DOHH2 (cell line): ENCODE measurements around the gene STIP1.

ENCODE experiments used
- H3F3A ChIP-seq: fragments of 200-600 bp; sonication (generic), shearing (Covaris generic); 2 replicates; pipeline ENCODE4 v1.6.0; 2016; ENCODE audit warnings: antibody characterized with exemption, mild to moderate bottlenecking; ENCODE audit not compliant: control insufficient read depth, insufficient read depth
- H3K27ac ChIP-seq: fragments of 200-600 bp; sonication (generic); 2 replicates; pipeline ENCODE4 v1.5.1; 2014; ENCODE audit warnings: low read depth, mild to moderate bottlenecking, low read length, moderate library complexity
- H3K27me3 ChIP-seq: fragments of 200-600 bp; sonication (generic); 2 replicates; pipeline ENCODE4 v1.6.1; 2014; ENCODE audit warnings: mild to moderate bottlenecking, low read length, mixed read lengths; ENCODE audit not compliant: control insufficient read depth
- H3K36me3 ChIP-seq: fragments of 200-600 bp; sonication (generic); 2 replicates; pipeline ENCODE4 v1.6.1; 2014; ENCODE audit warnings: mild to moderate bottlenecking, low read length, moderate library complexity, mixed read lengths; ENCODE audit not compliant: control insufficient read depth
- H3K4me1 ChIP-seq: fragments of 200-600 bp; sonication (generic); 2 replicates; pipeline ENCODE4 v1.6.1; 2014; ENCODE audit warnings: mild to moderate bottlenecking, low read length, mixed read lengths; ENCODE audit not compliant: control insufficient read depth
- H3K4me2 ChIP-seq: fragments of 200-600 bp; sonication (generic); 2 replicates; pipeline ENCODE4 v1.6.0; 2014; ENCODE audit warnings: mild to moderate bottlenecking, low read length, moderate library complexity
- H3K4me3 ChIP-seq: fragments of 200-600 bp; sonication (generic); 2 replicates; pipeline ENCODE4 v1.5.1; 2014; ENCODE audit warnings: mild to moderate bottlenecking, low read length, mixed read lengths
- H3K79me2 ChIP-seq: fragments of 200-600 bp; sonication (generic); 2 replicates; pipeline ENCODE4 v1.6.1; 2014; ENCODE audit warnings: mild to moderate bottlenecking, low read length, mixed read lengths; ENCODE audit not compliant: control insufficient read depth
- H3K9me2 ChIP-seq: fragments of 200-600 bp; sonication (generic); replicated peaks from 2 replicates; pipeline ENCODE4 v1.6.1; 2014; ENCODE audit warnings: mild to moderate bottlenecking, low read length, mixed read lengths; ENCODE audit not compliant: control insufficient read depth
- H3K9me3 ChIP-seq: fragments of 200-600 bp; sonication (generic); 2 replicates; pipeline ENCODE4 v1.6.1; 2014; ENCODE audit warnings: antibody characterized with exemption, low read length, mixed read lengths; ENCODE audit not compliant: control insufficient read depth, insufficient read depth
- H4K20me1 ChIP-seq: fragments of 200-600 bp; sonication (generic); 2 replicates; pipeline ENCODE4 v1.6.0; 2014; ENCODE audit warnings: low read depth, mild to moderate bottlenecking, antibody characterized with exemption, low read length, moderate library complexity; ENCODE audit not compliant: control insufficient read depth, insufficient read depth
- CTCF ChIP-seq: fragments of 200-600 bp; sonication (generic); IDR thresholded peaks from one replicate; pipeline ENCODE4 v1.5.1; 2014; ENCODE audit warnings: antibody characterized with exemption, mild to moderate bottlenecking, low read depth, low read length; ENCODE audit not compliant: poor library complexity, severe bottlenecking
- EZH2phosphoT487 ChIP-seq: fragments of 200-600 bp; sonication (generic); IDR thresholded peaks from 2 replicates; pipeline ENCODE4 v1.6.1; 2017; ENCODE audit warnings: borderline replicate concordance, mild to moderate bottlenecking, antibody characterized with exemption, low read length, moderate library complexity, mixed read lengths

Gene STIP1

GRCh38 chr11:64251753-64252002, 65.7 kb downstream of the STIP1 start:
- peak overlapping the region; percentile 5; the same call in 1 of the 2 replicates for H3K27ac ChIP-seq

GRCh38 chr11:64252003-64252872, 66.3 kb downstream of the STIP1 start:
- Histone ChIP-seq H3K36me3 (peaks cover 19% of the 10 kb centered on the region), H3K27ac (peak overlapping the region; percentile 5; the same call in 1 of the 2 replicates), H4K20me1 (peaks cover 5% of the 10 kb centered on the region; the same call in 1 of the 2 replicates), H3K9me2 (no peaks in the 10 kb centered on the region), H3K27me3 (no peaks in the 10 kb centered on the region), H3K4me2 (peak overlapping the region; percentile 97), H3K79me2 (peaks cover 15% of the 10 kb centered on the region), H3K4me1 (peaks cover 38% of the 10 kb centered on the region), H3K4me3 (peak overlapping the region; percentile 95), H3F3A (peaks cover 16% of the 10 kb centered on the region), H3K9me3 (no peaks in the 10 kb centered on the region)
- TF ChIP-seq EZH2phosphoT487 (no peak), CTCF (peak; percentile 76)

More at GRCh38 chr11:64251753-64252002, 65.7 kb downstream of the STIP1 start:
- H3K27me3 ChIP-seq: no peaks in the 10 kb centered on the region
- no peaks in the 10 kb centered on the region for H3K9me2 ChIP-seq
- H3K4me2 ChIP-seq: peak overlapping the region; percentile 97
- H3F3A ChIP-seq: peaks cover 16% of the 10 kb centered on the region
- peaks cover 18% of the 10 kb centered on the region for H3K36me3 ChIP-seq
- H3K4me3 ChIP-seq: peak overlapping the region; percentile 95
- peaks cover 42% of the 10 kb centered on the region for H3K4me1 ChIP-seq
- no peak for TF ChIP-seq EZH2phosphoT487
- no peak for TF ChIP-seq CTCF
- no peaks in the 10 kb centered on the region for H3K9me3 ChIP-seq
- H3K79me2 ChIP-seq: peaks cover 15% of the 10 kb centered on the region
- peaks cover 5% of the 10 kb centered on the region; the same call in 1 of the 2 replicates for H4K20me1 ChIP-seq

- H3K27ac ChIP-seq: no peak overlapping the region
- no peaks in the 10 kb centered on the region for H3K27me3 ChIP-seq
- H3K4me1 ChIP-seq: peaks cover 30% of the 10 kb centered on the region
- H4K20me1 ChIP-seq: peaks cover 5% of the 10 kb centered on the region; the same call in 1 of the 2 replicates
- H3K4me2 ChIP-seq: peak overlapping the region; percentile 97; the same call in 1 of the 2 replicates
- peaks cover 9% of the 10 kb centered on the region for H3F3A ChIP-seq
- H3K9me3 ChIP-seq: no peaks in the 10 kb centered on the region
- peaks cover 15% of the 10 kb centered on the region for H3K79me2 ChIP-seq
- no peaks in the 10 kb centered on the region for H3K9me2 ChIP-seq
- TF ChIP-seq EZH2phosphoT487 (no peak), CTCF (no peak)
- no peak overlapping the region; the same call in 1 of the 2 replicates for H3K4me3 ChIP-seq
- H3K36me3 ChIP-seq: peaks cover 19% of the 10 kb centered on the region
Measured at GRCh38 chr11:64253043-64253442, 67.1 kb downstream of the STIP1 start.
